Subcutaneous abdominal adipose tissue (tissue), 5 donors: ENCODE results near the gene SORCS2.

Source experiments
- H3K27ac ChIP-seq: one replicate; pipeline ENCODE4 v1.7.0; 2013; ENCODE audit warnings: low read depth, mild to moderate bottlenecking, inconsistent platforms, low read length, moderate library complexity
- H3K27me3 ChIP-seq, 5 donors: one replicate each; pipeline ENCODE4 v1.7.0; 2013; ENCODE audit warnings: low read length in 5 of 5, inconsistent platforms in 1 of 5; ENCODE audit not compliant: control insufficient read depth in 5 of 5, insufficient read depth in 4 of 5
- H3K36me3 ChIP-seq, 5 donors: one replicate each; pipeline ENCODE4 v1.7.0; 2013; ENCODE audit warnings: low read length in 5 of 5; ENCODE audit not compliant: control insufficient read depth in 5 of 5, insufficient read depth in 5 of 5
- H3K4me1 ChIP-seq, 5 donors: one replicate each; pipeline ENCODE4 v1.7.0; 2013; ENCODE audit warnings: low read length in 5 of 5, mild to moderate bottlenecking in 3 of 5, moderate library complexity in 1 of 5; ENCODE audit not compliant: control insufficient read depth in 5 of 5, insufficient read depth in 5 of 5
- H3K4me3 ChIP-seq, 5 donors: one replicate each; pipeline ENCODE4 v1.7.0; 2013; ENCODE audit warnings: low read length in 5 of 5, low read depth in 1 of 5
- H3K9ac ChIP-seq, 5 donors: one replicate each; pipeline ENCODE4 v1.7.0; 2013; ENCODE audit warnings: low read length in 5 of 5, mild to moderate bottlenecking in 4 of 5, moderate library complexity in 3 of 5
- H3K9me3 ChIP-seq, 5 donors: one replicate each; pipeline ENCODE4 v1.7.0; 2013; ENCODE audit warnings: low read length in 5 of 5; ENCODE audit not compliant: control insufficient read depth in 5 of 5
- donor health status: healthy.
- donor health status: healthy.
- donor health status: healthy.
- donor health status: healthy.
- donor health status: healthy.

Gene SORCS2

GRCh38 chr4:7629501-7630254 is 437.3 kb downstream of the SORCS2 start:
- H3K27ac ChIP-seq = no peak overlapping the region
- no peak overlapping the region for H3K4me3 ChIP-seq
- H3K9ac ChIP-seq = no peak overlapping the region
- H3K9me3 ChIP-seq = peaks cover 0 to 3% (median 0%) of the 10 kb centered on the region in 5 donors
- no peaks in the 10 kb centered on the region for H3K36me3 ChIP-seq
- peaks cover 0 to 5% (median 1%) of the 10 kb centered on the region in 5 donors for H3K4me1 ChIP-seq
- peaks cover 10 to 33% (median 28%) of the 10 kb centered on the region in 5 donors for H3K27me3 ChIP-seq

- peaks cover 0 to 3% (median 0%) of the 10 kb centered on the region in 5 donors for H3K9me3 ChIP-seq
- peaks cover 10 to 38% (median 33%) of the 10 kb centered on the region in 5 donors for H3K27me3 ChIP-seq
- H3K36me3 ChIP-seq = no peaks in the 10 kb centered on the region
- H3K9ac ChIP-seq = no peak overlapping the region
- peaks cover 0 to 8% (median 5%) of the 10 kb centered on the region in 5 donors for H3K4me1 ChIP-seq
- H3K27ac ChIP-seq = no peak overlapping the region
- peak overlapping the region in 1 of 5 donors; percentile 39 for H3K4me3 ChIP-seq
Measured at GRCh38 chr4:7630568-7631287, 438.4 kb downstream of the SORCS2 start.

DNA sequence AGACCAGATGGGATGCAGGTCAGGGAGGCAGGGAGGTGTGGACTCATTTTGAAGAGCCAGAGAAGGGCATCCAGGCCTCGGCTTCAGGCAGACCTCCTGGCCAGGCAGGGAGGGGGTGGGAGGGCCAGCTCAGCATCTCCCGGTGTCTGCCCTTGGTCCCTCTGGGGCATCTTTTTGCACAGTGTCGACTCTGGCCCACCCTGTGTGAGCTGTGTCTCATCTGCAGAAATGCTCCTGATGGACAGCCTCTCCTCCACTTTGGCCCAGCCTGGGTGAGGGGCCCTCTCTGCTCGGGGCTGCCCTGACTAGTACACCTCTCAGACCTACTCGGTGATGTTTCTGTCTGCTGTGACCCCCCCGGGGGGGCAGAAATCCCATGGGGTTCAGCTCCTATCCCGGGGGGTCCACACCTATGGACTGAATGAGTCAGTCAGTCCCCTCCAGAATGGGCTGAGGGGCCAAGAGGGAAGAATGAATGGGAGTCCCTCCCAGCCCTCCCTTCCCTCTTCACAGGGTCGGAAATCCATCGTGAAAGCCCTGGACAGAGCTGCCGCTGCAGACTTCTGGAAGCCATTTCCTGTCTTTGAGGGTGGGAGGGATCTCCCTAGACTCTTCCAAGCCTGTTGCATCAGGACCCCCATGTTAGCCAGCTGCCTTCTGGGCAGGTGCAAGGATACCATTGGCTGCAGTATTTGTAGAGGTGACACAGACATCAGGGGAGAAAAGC is 439.1 kb downstream of the SORCS2 start:
- Histone ChIP-seq H3K4me1 (peaks cover 0 to 8% (median 5%) of the 10 kb centered on the region in 5 donors), H3K36me3 (no peaks in the 10 kb centered on the region), H3K27me3 (peaks cover 10 to 38% (median 33%) of the 10 kb centered on the region in 5 donors), H3K27ac (no peak overlapping the region), H3K4me3 (no peak overlapping the region), H3K9me3 (peaks cover 0 to 3% (median 0%) of the 10 kb centered on the region in 5 donors), H3K9ac (no peak overlapping the region)

- Histone ChIP-seq H3K9me3 (peaks cover 0 to 3% (median 0%) of the 10 kb centered on the region in 5 donors), H3K27me3 (peaks cover 10 to 41% (median 33%) of the 10 kb centered on the region in 5 donors), H3K4me3 (no peak overlapping the region), H3K36me3 (no peaks in the 10 kb centered on the region), H3K27ac (no peak overlapping the region), H3K9ac (no peak overlapping the region), H3K4me1 (peaks cover 0 to 8% (median 5%) of the 10 kb centered on the region in 5 donors)
Measured at GRCh38 chr4:7632341-7632740, 440.0 kb downstream of the SORCS2 start.

GRCh38 chr4:7632971-7633370 is 440.6 kb downstream of the SORCS2 start:
- Histone ChIP-seq H3K27me3 (peaks cover 10 to 41% (median 33%) of the 10 kb centered on the region in 5 donors), H3K27ac (no peak overlapping the region)

GRCh38 chr4:7634661-7635251 is 442.4 kb downstream of the SORCS2 start:
- H3K4me3 ChIP-seq = no peak overlapping the region
- peaks cover 8 to 38% (median 33%) of the 10 kb centered on the region in 5 donors for H3K27me3 ChIP-seq
- no peaks in the 10 kb centered on the region for H3K36me3 ChIP-seq
- peaks cover 0 to 3% (median 0%) of the 10 kb centered on the region in 5 donors for H3K9me3 ChIP-seq
- no peak overlapping the region for H3K9ac ChIP-seq
- H3K27ac ChIP-seq = no peak overlapping the region
- peaks cover 2 to 15% (median 5%) of the 10 kb centered on the region in 5 donors for H3K4me1 ChIP-seq

More at GRCh38 chr4:7632971-7633370, 440.6 kb downstream of the SORCS2 start:
- Histone ChIP-seq H3K9me3 (peaks cover 0 to 3% (median 0%) of the 10 kb centered on the region in 5 donors), H3K9ac (no peak overlapping the region), H3K36me3 (no peaks in the 10 kb centered on the region), H3K4me3 (no peak overlapping the region), H3K4me1 (peaks cover 0 to 8% (median 5%) of the 10 kb centered on the region in 5 donors)

- peaks cover 4 to 30% (median 25%) of the 10 kb centered on the region in 5 donors for H3K27me3 ChIP-seq
- H3K27ac ChIP-seq = no peak overlapping the region
Measured at GRCh38 chr4:7635445-7636239, 443.3 kb downstream of the SORCS2 start.

DNA sequence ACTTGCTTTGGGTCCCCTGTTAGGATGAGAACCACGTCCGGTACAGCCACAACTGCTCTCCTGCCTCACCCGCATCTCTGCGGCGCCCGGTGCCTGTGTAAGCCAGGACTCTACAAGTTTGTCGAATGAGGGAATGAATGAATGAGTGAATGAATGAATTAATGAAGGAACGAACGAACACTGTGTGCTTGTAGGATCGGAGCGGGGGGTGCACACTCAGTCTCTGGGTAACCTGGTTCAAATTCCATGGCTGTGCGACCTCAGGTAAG is 443.8 kb downstream of the SORCS2 start:
- no peak overlapping the region for H3K4me3 ChIP-seq
- no peak overlapping the region for H3K9ac ChIP-seq
- H3K36me3 ChIP-seq = no peaks in the 10 kb centered on the region
- peaks cover 4 to 29% (median 24%) of the 10 kb centered on the region in 5 donors for H3K27me3 ChIP-seq
- H3K9me3 ChIP-seq = no peaks in the 10 kb centered on the region
- peaks cover 1 to 15% (median 5%) of the 10 kb centered on the region in 5 donors for H3K4me1 ChIP-seq
- H3K27ac ChIP-seq = no peak overlapping the region

More at GRCh38 chr4:7635445-7636239, 443.3 kb downstream of the SORCS2 start:
- Histone ChIP-seq H3K4me1 (peaks cover 2 to 15% (median 5%) of the 10 kb centered on the region in 5 donors), H3K9ac (no peak overlapping the region), H3K9me3 (no peaks in the 10 kb centered on the region), H3K4me3 (no peak overlapping the region), H3K36me3 (no peaks in the 10 kb centered on the region)

DNA sequence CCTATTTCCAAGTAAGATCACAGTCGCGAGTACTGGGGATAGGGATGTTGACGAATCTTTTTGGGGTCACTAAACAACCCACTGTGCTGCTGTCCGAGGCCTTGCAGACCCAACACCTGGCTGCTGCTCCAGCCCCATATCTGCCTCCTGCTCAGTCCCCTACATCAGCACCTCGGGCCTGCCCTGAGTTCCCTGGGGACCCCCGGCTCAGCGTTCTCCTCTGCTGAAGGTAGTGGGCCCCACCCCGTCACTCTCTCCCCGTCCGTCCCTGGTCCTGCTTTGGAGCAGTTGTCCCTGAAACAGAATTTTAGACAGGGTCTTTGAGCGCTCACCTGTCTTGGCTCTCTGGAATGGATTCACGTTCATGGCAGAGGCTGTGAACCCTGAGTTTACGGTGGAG is 444.8 kb downstream of the SORCS2 start:
- peaks cover 0 to 22% (median 17%) of the 10 kb centered on the region in 5 donors for H3K27me3 ChIP-seq
- H3K9me3 ChIP-seq = no peaks in the 10 kb centered on the region
- H3K9ac ChIP-seq = no peak overlapping the region
- H3K4me1 ChIP-seq = peaks cover 0 to 15% (median 4%) of the 10 kb centered on the region in 5 donors
- no peak overlapping the region for H3K27ac ChIP-seq
- no peaks in the 10 kb centered on the region for H3K36me3 ChIP-seq
- H3K4me3 ChIP-seq = no peak overlapping the region
